H1 (cell line): ENCODE measurements around the gene C2CD3.

Experiments
- TBP ChIP-seq: IDR thresholded peaks from 2 replicates; pipeline ENCODE4 v1.6.1; 2011; ENCODE audit warnings: low read depth, low read length, improper control_type of control experiment
- TF ChIP-seq, protein P1 (sequence below), 3 experiments: IDR thresholded peaks; 1 replicate in 2 of 3; 2 replicates in 1 of 3; pipeline versions ENCODE4 v1.5.1 to v1.6.1; 2011; ENCODE audit warnings: low read length in 3 of 3, mild to moderate bottlenecking in 3 of 3, inconsistent platforms in 2 of 3, low read depth in 1 of 3, moderate library complexity in 1 of 3; ENCODE audit not compliant: insufficient read depth in 1 of 3; ENCODE audit errors: control extremely low read depth in 1 of 3

- TF ChIP-seq, protein P1, sequence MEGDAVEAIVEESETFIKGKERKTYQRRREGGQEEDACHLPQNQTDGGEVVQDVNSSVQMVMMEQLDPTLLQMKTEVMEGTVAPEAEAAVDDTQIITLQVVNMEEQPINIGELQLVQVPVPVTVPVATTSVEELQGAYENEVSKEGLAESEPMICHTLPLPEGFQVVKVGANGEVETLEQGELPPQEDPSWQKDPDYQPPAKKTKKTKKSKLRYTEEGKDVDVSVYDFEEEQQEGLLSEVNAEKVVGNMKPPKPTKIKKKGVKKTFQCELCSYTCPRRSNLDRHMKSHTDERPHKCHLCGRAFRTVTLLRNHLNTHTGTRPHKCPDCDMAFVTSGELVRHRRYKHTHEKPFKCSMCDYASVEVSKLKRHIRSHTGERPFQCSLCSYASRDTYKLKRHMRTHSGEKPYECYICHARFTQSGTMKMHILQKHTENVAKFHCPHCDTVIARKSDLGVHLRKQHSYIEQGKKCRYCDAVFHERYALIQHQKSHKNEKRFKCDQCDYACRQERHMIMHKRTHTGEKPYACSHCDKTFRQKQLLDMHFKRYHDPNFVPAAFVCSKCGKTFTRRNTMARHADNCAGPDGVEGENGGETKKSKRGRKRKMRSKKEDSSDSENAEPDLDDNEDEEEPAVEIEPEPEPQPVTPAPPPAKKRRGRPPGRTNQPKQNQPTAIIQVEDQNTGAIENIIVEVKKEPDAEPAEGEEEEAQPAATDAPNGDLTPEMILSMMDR (IDR thresholded peaks at IDR 0.05; ENCODE audit: control extremely low read depth in 1 of 3, insufficient read depth in 1 of 3, low read depth in 1 of 3, low read length in 3 of 3), result no peak
- TF ChIP-seq TBP, result no peak
These were observed 35.5 kb downstream of the C2CD3 start for GRCh38 chr11:74135127-74135840.
